Measurements from ENCODE around the gene DNTT.

The DNTT gene

GRCh38 chr10:96310321-96310669, 6.1 kb downstream of the DNTT start:
- DNase-seq (ENCODE audit: low read depth), result no peak

DNA sequence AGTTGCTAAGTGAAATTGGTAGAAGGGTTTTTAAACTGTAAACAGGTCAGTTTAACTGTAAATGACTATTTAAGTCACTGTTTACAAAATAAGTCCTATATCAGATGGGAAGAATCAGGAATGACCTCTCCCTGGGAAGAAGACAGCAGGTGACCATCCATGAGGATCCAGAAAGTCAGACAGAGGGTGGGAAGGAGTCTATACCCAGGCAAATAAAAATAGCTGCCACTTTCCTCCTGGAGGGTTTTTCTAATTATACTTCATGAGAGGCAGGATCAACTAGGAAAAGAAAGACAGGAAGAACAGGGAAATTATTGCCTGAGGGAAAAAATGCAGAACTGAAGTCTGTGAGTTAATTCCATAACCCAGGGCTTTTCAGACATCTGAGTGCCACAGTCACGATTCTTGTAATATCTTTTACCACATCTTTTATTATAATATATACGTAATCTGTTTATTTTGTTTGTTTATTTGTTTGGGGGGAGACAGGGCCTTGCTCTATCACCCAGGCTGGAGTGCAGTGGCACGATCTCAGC, 7.0 kb downstream of the DNTT start:
- DNase-seq (ENCODE audit: low read depth), result no peak

GRCh38 chr10:96313344-96313743, 9.1 kb downstream of the DNTT start:
- no peak for DNase-seq (ENCODE audit: low read depth)

DNA sequence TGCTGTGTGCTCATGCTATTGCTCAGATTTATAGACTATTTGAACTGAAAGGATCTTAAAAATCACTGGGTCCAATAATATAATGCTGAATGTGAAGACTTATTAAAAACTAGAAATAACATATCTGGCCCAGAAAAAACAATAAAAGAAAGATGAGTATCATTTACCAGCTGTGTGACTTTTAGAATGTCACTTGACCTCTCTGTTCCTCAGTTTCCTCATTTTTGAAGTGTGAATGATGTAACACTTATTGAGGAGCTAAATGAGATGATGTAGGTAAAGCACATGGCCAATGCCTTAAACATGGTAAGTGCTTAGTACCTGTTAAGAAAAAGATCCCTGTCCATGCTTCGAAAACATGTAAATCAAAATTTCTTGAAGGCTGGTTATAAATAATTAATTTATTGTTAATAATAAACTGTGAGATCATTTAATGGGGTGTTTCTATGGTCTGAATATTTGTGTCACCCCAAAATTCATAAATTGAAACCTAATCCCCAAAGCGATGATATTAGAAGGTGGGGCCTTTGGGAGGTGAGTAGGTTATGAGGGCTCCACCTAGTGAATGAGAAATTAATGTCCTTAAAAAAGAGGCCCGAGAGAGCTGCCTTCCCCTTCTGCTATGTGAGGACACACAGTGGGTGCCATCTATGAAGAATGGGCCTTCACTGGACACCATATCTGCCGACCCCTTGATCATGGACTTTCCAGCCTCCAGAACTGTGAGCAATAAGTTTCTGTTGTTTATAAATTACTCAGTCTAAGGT, 13.0 kb downstream of the DNTT start:
- DNase-seq (ENCODE audit: low read depth), result no peak

DNA sequence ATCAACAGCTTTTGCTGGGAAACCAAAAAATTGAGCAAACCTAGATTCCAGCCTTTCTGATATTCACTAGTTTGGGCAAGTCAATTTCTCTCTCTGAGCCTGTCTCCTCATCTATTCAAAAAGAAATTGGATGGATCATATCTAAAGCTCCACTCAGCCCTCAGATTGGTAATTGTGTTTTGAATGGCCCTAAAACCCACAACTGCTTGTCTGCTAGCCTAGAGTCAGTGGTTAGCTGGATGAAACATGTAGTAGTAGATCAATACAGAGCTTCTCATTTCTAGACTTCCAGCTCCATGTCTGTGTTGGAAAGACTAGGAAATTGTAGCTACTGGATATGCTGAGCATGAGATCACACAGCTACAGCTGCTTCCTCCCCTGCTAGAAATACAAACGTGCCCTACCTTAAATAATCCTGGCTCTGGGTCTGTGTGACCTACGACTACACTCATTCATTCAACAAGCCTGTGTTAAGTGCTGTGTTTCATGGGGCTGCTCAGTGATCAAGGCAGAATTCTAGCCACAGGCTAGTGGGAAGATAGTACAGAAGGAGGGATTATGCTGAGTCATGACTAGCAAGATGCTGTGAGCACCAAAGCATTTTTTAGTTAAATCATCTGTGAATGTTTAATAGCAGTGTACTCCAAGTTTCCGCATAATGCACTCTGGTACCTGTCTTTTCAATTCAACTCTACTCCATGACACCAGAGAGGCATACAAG, 15.7 kb downstream of the DNTT start:
- DNase-seq (ENCODE audit: low read depth), result no peak

DNA sequence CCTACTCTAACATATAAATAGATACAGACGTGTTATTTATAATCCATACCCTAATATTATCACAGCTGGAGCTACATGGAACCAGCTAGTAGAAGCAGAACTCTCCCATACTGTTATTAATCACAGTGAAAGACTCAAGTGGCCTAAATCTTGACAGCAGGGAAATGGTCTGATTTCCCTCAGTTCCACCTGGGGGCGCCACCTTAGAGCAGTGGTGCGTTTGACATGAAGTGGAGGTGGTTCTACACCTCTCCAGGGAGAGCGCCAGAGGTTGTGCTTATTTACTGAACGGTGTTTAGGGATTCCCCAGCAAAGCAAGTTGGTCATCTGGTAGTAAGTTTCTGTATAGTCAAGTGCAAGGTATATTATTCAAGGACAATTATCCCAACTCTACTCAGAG, 17.6 kb downstream of the DNTT start:
- DNase-seq (ENCODE audit: low read depth), result no peak

DNA sequence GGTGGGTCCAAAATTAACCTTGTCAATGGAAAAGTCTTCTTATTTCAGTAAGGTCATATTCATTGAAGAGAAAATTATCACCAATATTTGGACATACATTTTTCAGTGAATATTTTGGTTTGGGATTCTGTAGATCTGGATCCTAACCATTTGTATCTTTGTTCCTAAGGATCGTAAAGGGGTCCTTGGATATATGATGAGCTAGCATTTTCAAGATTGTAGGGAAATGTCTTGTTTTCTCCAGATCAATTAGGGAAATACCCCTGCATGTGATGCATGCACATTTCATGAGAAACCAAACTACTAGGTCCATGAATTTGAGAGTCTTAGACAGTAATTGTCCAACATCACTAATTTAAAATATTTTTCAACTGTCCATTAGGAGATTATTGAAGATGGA, 18.0 kb downstream of the DNTT start:
- no peak for DNase-seq (ENCODE audit: low read depth)

DNA sequence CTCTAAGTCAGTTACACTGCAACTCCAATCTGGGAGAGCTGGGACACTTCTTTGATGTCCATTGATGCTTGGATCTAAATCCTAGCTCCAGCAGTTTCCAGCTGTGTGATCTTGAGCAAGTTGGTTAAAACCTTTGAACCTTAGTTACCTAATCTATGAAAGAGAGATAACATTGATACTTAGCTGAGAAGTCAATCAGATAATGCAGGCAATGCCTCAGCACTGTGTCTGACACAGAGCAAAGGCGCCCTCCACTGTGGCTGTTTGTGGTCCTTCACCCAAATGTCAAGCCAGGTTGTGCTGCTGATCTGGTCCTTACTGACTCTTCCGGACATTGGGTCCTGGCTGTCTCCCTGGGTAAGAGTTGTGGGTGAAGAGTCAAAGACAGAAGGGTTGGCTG, 20.2 kb downstream of the DNTT start:
- DNase-seq (ENCODE audit: low read depth), result no peak

DNA sequence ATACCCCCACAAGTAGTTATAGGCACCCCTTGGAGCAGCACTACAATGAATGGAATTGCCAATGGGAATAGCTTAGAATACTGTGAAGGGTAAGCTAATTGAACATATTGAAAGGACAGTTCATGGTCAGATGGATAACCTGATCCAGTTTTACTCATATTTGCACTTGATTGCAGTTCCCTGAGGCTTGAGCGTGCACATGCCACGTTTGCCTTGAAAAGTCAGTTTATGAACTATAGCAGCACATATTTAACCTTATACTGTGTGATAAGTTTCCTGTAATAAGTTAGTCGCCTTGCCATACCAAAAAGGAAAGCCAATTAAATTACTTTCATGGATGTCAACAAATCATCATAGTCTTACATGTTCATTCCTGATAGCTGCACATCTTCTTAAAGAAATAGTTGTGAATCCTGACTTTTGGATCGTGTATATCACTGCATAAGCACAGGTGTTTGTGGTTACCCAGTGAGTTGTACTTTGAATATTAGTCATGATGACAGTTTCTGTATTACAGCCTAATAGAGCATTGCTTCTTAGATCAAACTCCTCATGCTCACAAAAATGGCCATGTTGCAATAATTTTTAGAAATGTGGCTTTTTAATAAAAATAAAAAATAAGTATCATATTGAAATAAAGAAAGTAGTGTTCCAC, 21.6 kb downstream of the DNTT start:
- no peak for DNase-seq (ENCODE audit: low read depth)

- no peak for DNase-seq (ENCODE audit: low read depth)
Observed at GRCh38 chr10:96327462-96327861, 23.2 kb downstream of the DNTT start.

GRCh38 chr10:96333101-96333500, 28.9 kb downstream of the DNTT start:
- DNase-seq (ENCODE audit: low read depth), result no peak

DNA sequence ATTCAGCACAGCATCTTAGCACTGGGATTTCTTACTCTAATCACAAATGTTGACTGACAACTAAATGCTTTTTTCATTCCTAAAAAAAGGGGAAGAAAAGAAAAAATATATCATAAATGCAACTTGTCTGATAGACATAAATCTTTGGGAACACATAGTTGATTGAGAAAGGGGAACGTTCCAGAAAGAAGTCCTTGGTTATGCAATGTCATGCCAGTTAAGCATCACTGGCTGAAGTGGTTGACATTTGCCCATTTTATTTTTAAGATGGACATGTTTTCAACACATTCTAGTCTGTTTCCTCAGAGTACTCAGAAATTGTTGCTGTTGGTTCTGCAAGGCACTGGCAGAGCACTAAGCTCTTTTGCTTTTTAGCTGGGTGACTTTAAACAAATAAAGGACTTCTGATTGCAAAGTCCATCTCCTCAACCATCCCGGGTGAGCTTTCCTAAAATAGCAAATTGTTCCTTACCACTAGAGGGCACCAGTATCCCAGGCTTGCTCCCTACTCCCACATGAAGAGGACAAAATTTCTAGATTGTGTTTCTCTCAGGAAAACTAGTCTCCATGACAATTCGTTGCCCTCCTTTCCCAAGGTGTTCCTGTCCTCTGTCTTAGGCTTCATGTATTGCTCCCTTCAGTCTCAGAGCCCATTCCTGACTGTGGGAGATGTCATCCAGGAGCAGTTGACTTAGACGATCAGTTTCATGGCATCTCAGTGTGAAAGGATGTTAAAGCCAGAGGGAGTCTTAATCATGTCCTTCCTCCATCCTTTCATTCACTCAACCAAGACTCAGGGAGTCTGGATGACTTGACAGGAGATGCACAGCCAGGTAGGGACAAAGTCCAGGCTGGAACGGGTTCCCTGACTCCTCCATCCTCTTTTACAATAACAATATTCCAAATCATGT, 30.6 kb downstream of the DNTT start:
- no peak for DNase-seq (ENCODE audit: low read depth)

DNA sequence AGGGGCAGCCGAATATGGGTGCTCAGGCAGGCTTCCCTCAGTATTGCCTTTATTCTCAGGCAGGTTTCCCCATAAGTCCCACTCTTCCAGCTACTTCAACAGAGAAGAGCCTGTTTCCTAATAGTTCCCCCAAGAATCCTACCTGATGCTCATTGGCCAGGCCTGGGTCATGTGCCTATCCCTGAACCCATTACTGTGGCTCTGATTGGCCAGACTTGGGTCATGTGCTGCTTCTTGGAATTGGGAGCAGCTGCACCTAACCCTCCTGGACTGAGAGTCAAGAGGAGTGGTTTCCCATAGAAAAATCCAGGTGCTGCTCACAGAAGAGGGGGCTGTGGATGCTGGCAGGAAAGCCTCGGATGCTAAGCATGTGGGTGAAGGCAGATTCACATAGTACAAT, 32.9 kb downstream of the DNTT start:
- DNase-seq (ENCODE audit: low read depth), result no peak

GRCh38 chr10:96338279-96338925, 34.2 kb downstream of the DNTT start:
- DNase-seq (ENCODE audit: low read depth), result no peak

DNA sequence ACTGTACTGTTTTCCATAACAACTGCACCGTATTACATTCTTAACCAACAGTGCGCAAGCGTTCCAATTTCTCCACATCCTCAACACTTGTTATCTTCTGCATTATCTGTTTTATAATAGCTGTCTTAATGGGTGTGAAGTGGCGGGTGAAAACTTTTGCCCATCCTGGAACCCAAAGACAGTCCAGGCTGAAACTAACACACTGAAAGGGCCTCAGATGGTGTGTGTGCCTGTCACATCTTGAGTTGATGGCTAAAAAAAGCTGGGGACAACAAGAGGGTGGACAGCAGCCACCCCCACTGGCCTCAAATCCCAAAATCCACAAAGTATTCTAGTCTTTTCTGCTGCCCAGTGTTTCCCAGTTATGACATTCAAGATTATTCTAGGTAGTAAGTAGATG, 35.1 kb downstream of the DNTT start:
- no peak for DNase-seq (ENCODE audit: low read depth)

- peak; percentile 48 for DNase-seq (ENCODE audit: low read depth)
Observed at GRCh38 chr10:96339956-96340904, 36.0 kb downstream of the DNTT start.

DNA sequence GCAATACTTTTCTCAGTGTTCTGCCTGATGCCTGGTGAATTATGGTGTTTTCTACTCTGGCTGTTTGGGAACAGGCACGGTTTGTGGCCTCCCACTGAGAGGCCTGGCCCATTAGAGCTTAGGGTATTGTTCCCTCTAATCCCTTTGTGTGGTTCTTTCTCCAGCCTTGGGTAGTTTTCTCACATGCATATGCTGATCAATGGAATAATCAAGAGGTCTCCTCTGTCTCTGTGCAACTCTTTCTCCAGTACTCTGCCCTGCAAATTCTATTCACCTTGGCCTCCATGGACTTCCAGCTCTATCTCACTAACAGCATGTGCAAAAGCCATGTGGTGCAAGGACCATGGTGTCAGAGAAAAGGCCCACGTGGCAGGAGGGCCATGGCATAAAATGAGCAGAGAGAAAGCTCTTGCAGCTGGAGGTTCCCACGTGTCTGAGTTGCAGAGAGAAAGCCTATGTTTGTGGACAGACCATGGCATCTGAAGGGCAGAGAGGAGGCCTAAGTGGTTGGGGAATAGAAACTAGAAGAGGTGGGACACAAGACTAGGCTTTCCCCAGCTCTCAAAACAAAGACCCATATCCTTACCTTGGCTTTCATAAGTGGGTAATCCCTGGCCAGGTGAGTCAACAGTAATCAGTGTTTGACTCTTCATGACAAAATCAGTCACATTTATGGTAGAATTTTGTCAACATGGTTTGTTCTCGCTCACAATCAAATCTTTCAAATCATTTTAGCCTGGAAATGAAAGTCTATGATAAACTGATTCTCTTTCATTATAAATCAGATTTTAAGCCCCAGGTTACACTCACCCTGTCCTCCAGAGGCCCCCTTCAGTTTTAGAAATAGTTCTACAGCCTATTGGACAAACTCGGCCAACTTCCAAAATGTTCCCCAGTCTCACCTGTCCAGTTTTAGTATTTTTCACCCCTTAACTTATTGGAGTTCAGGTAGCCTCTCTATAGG, 37.3 kb downstream of the DNTT start:
- DNase-seq (ENCODE audit: low read depth), result no peak

GRCh38 chr10:96342402-96342801, 38.2 kb downstream of the DNTT start:
- DNase-seq (ENCODE audit: low read depth), result no peak

DNA sequence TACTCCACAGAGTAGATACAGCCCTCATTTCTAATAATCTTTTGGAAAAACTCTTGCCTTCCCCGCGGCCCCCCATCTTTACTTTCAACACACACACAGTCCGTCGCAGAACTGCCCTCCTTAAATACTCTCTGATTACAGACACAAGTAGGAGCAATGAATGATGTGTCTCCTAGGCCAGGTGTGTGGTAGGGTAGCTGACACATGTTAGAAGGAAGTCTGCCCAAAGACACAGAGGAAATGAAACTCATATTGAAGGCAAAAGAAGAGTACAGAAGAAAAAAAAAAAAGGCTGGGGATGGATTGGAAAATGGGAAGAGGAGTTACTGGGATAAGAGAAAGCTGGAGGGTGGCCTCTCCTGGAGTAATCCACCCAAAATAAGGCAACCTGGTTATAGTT, 39.9 kb downstream of the DNTT start:
- DNase-seq (ENCODE audit: low read depth), result no peak
